OCI-LY7 (cell line): ENCODE data around the gene RCHY1. TPM values are rescaled to one million over a fixed set of nuclear protein-coding genes. Genes with fewer than 3 reads are reported as not detected.
"Not testable (repeated sequence)": the region's sequence is repeated elsewhere in the genome, so short reads cannot be mapped to it uniquely, and the experiment has no call there.

Source experiments
- BruUV-seq: library from RNA; stranded (reverse); fragments of 400-500 nt; replicated peaks from 2 replicates; lab custom pipeline; 2021; lab: Mats Ljungman, UMichigan
- CTCF ChIA-PET: fragments of 300-600 bp; sonication (Branson Sonifier 250); formaldehyde crosslinking; loops from one replicate; lab custom pipeline; 2022; ENCODE audit warnings: antibody characterized with exemption; ENCODE audit not compliant: unreplicated experiment; lab: Charles Lee
- POLR2A ChIA-PET: fragments of 300-600 bp; sonication (Branson Sonifier 250); formaldehyde crosslinking; loops from one replicate; lab custom pipeline; 2022; ENCODE audit warnings: antibody characterized with exemption; lab: Charles Lee
- DNase-seq: peaks from one replicate; pipeline ENCODE4 v3.0.0-alpha.2; 2015; ENCODE audit warnings: low spot score
- H2AFZ ChIP-seq: fragments of 200-600 bp; sonication (generic), shearing (Covaris generic); 2 replicates; pipeline ENCODE4 v1.6.1; 2014; ENCODE audit warnings: mild to moderate bottlenecking, antibody characterized with exemption, low read length, moderate library complexity
- H3K27ac ChIP-seq: fragments of 200-600 bp; sonication (generic); 2 replicates; pipeline ENCODE4 v1.5.1; 2014; ENCODE audit warnings: mixed run types, low read depth, mild to moderate bottlenecking, moderate library complexity, low read length, inconsistent platforms; ENCODE audit not compliant: poor library complexity, severe bottlenecking
- H3K36me3 ChIP-seq: fragments of 200-600 bp; sonication (generic); 2 replicates; pipeline ENCODE4 v1.6.1; 2014; ENCODE audit warnings: mild to moderate bottlenecking, antibody characterized with exemption, low read length, moderate library complexity, mixed read lengths; ENCODE audit not compliant: insufficient read depth
- H3K4me1 ChIP-seq: fragments of 200-600 bp; sonication (generic); 2 replicates; pipeline ENCODE4 v1.5.1; 2014; ENCODE audit warnings: mild to moderate bottlenecking, low read length; ENCODE audit not compliant: insufficient read depth, poor library complexity, severe bottlenecking
- H3K4me2 ChIP-seq: fragments of 200-600 bp; sonication (generic); 2 replicates; pipeline ENCODE4 v1.6.1; 2014; ENCODE audit warnings: mild to moderate bottlenecking, low read length
- H3K4me3 ChIP-seq: fragments of 200-600 bp; sonication (generic); 2 replicates; pipeline ENCODE4 v1.5.1; 2014; ENCODE audit warnings: mild to moderate bottlenecking, low read depth, low read length; ENCODE audit not compliant: poor library complexity, severe bottlenecking
- H3K79me2 ChIP-seq: fragments of 200-600 bp; sonication (generic); 2 replicates; pipeline ENCODE4 v1.6.1; 2016; ENCODE audit warnings: low read depth, mild to moderate bottlenecking, low read length, moderate library complexity, mixed read lengths; ENCODE audit not compliant: insufficient read depth
- H3K9me2 ChIP-seq: fragments of 200-600 bp; sonication (generic); 2 replicates; pipeline ENCODE4 v1.6.1; 2016; ENCODE audit warnings: mild to moderate bottlenecking, low read length, mixed read lengths; ENCODE audit not compliant: insufficient read depth
- H3K9me3 ChIP-seq: fragments of 200-600 bp; sonication (generic); 2 replicates; pipeline ENCODE4 v1.6.1; 2014; ENCODE audit warnings: mild to moderate bottlenecking, mixed run types, low read length, mixed read lengths
- H4K20me1 ChIP-seq: fragments of 200-600 bp; sonication (generic); 2 replicates; pipeline ENCODE4 v1.6.1; 2014; ENCODE audit warnings: mild to moderate bottlenecking, antibody characterized with exemption, low read length, moderate library complexity, mixed read lengths; ENCODE audit not compliant: insufficient read depth
- EZH2phosphoT487 ChIP-seq: fragments of 200-600 bp; sonication (generic); IDR thresholded peaks from 2 replicates; pipeline ENCODE4 v1.6.1; 2018; ENCODE audit warnings: low read depth, borderline replicate concordance, mild to moderate bottlenecking, mixed run types, antibody characterized with exemption, low read length, moderate library complexity, mixed read lengths
- intact Hi-C: fragments of 100-400 bp; cut with micrococcal nuclease; formaldehyde crosslinking; loops from one replicate; pipeline ENCODE4 v1.10.0; 2022; ENCODE audit not compliant: unreplicated experiment
- total RNA-seq, 2 experiments: library from RNA; depleted of rRNA in 1 of 2; stranded (reverse); fragments of >200 nt in 1 of 2; shearing (Covaris generic) in 1 of 2; gene quantifications; 2 replicates each; pipeline ENCODE4 v1.2.3, GENCODE V29; 2014 to 2022
- TF ChIP-seq, protein P1 (sequence below): fragments of 200-600 bp; sonication (generic); conservative IDR thresholded peaks from 2 replicates; pipeline ENCODE4 v1.5.1; 2014; ENCODE audit warnings: mild to moderate bottlenecking, antibody characterized with exemption, low read length, moderate library complexity, mixed read lengths

The RCHY1 gene
- total RNA-seq, 2 experiments from 2014 or later, result 9.2 to 25.5 TPM

DNA sequence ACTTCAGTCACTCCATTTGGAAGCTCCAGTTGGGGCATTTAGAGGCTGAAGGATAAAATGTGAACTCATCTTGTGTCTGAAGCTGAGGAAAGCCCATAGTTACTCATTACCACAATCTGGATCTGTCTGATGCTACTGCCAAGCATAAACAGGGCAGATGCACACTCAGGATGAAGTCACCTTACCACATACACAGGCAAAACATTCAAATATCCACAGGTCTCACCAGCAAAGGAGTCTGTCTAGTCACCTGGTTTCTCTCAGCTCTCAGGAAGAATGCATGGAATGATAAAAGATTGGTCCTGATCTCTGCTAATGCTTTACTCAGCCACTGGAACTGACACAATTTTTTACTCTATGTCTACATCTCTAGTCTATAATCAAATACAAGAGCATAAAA is 28.6 kb upstream of the RCHY1 start:
- Histone ChIP-seq H3K4me2 (no peak overlapping the region), H3K36me3 (0 out of 2 replicates have a peak, but pooled peaks cover 3% of the 10 kb centered on the region), H4K20me1 (no peaks in the 10 kb centered on the region), H3K4me1 (no peaks in the 10 kb centered on the region), H3K79me2 (no peaks in the 10 kb centered on the region), H3K27ac (no peak overlapping the region), H3K9me3 (no peaks in the 10 kb centered on the region), H2AFZ (no peak overlapping the region), H3K4me3 (no peak overlapping the region), H3K9me2 (no peaks in the 10 kb centered on the region)
- TF ChIP-seq, protein P1, sequence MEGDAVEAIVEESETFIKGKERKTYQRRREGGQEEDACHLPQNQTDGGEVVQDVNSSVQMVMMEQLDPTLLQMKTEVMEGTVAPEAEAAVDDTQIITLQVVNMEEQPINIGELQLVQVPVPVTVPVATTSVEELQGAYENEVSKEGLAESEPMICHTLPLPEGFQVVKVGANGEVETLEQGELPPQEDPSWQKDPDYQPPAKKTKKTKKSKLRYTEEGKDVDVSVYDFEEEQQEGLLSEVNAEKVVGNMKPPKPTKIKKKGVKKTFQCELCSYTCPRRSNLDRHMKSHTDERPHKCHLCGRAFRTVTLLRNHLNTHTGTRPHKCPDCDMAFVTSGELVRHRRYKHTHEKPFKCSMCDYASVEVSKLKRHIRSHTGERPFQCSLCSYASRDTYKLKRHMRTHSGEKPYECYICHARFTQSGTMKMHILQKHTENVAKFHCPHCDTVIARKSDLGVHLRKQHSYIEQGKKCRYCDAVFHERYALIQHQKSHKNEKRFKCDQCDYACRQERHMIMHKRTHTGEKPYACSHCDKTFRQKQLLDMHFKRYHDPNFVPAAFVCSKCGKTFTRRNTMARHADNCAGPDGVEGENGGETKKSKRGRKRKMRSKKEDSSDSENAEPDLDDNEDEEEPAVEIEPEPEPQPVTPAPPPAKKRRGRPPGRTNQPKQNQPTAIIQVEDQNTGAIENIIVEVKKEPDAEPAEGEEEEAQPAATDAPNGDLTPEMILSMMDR, result no peak
- TF ChIP-seq EZH2phosphoT487, result no peak
- DNase-seq, result no peak
- ChIA-PET CTCF (no interaction called here), POLR2A (interaction anchor here (0.6 kb wide), 1 partner anchor 453 kb away, joined by 3 read pairs; no protein-coding TSS in a partner anchor)
- no TSS peak for BruUV-seq
- intact Hi-C loops, result no loop called here

DNA sequence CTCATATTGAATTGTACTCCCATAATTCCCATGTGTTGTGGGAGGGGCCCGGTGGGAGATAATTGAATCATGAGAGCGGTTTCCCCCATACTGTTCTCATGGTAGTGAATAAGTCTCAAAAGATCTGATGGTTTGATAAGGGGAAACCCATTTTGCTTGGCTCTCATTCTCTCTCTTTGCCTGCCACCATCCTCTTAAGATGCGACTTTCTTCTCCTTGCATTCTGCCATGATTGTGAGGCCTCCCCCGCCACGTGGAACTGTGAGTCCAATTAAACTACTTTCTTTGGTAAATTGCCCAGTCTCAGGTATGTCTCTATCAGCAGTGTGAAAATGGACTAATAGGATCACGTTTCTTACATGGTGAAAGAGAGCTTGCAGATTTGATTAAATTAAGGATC is 23.1 kb upstream of the RCHY1 start:
- DNase-seq, H3K4me3 ChIP-seq, H3K27ac ChIP-seq, H3K9me3 ChIP-seq, intact Hi-C loops, H3K4me2 ChIP-seq, H3K4me1 ChIP-seq, H3K79me2 ChIP-seq, H2AFZ ChIP-seq, BruUV-seq, CTCF ChIA-PET, H3K36me3 ChIP-seq, H3K9me2 ChIP-seq, H4K20me1 ChIP-seq: not testable (repeated sequence)
- POLR2A ChIA-PET, result interaction anchor here (0.7 to 0.9 kb wide), 2 partner anchors 211 to 226 kb away, joined by 3 to 4 read pairs; no protein-coding TSS in a partner anchor

DNA sequence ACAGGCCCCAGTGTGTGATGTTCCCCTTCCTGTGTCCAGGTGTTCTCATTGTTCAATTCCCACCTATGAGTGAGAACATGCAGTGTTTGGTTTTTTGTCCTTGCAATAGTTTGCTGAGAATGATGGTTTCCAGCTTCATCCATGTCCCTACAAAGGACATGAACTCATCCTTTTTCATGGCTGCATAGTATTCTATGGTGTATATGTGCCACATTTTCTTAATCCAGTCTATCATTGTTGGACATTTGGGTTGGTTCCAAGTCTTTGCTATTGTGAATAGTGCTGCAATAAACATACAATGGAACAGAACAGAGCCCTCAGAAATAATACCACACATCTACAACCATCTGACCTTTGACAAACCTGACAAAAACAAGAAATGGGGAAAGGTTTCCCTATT is 19.7 kb upstream of the RCHY1 start:
- intact Hi-C loops, DNase-seq, POLR2A ChIA-PET: not testable (repeated sequence)

DNA sequence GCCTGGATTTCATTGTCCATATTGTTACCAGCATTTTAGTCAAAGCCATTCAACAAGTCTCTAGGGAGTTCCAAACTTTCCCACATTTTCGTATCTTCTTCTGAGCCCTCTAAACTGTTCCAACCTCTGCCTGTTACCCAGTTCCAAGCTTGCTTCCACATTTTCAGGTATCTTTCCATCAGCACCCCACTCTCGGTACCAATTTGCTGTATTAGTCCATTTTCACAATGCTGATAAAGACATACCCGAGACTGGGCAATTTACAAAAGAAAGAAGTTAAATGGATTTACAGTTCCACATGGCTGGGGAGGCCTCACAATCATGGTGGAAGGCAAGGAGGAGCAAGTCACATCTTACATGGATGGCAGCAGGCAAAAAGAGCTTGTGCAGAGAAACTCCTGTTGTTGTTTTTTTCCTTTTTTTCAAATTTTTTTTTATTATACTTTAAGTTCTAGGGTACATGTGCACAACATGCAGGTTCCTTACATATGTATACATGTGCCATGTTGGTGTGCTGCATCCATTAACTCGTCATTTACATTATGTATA is 19.2 kb upstream of the RCHY1 start:
- intact Hi-C loops, H3K4me2 ChIP-seq, H3K9me2 ChIP-seq, H2AFZ ChIP-seq, H3K79me2 ChIP-seq, H3K4me1 ChIP-seq, DNase-seq, H4K20me1 ChIP-seq, CTCF ChIA-PET, H3K27ac ChIP-seq, BruUV-seq, H3K4me3 ChIP-seq, POLR2A ChIA-PET: not testable (repeated sequence)
- peaks cover 13% of the 10 kb centered on the region; the same call in 1 of the 2 replicates for H3K9me3 ChIP-seq
- peaks cover 44% of the 10 kb centered on the region for H3K36me3 ChIP-seq

More for the DNA sequence above, 19.7 kb upstream of the RCHY1 start:
- H3K4me2 ChIP-seq, BruUV-seq, H3K27ac ChIP-seq, H3K79me2 ChIP-seq, H3K9me2 ChIP-seq, H2AFZ ChIP-seq, CTCF ChIA-PET, H3K4me3 ChIP-seq, H4K20me1 ChIP-seq, H3K4me1 ChIP-seq: not testable (repeated sequence)
- Histone ChIP-seq H3K9me3 (peaks cover 13% of the 10 kb centered on the region; the same call in 1 of the 2 replicates), H3K36me3 (peaks cover 40% of the 10 kb centered on the region)

DNA sequence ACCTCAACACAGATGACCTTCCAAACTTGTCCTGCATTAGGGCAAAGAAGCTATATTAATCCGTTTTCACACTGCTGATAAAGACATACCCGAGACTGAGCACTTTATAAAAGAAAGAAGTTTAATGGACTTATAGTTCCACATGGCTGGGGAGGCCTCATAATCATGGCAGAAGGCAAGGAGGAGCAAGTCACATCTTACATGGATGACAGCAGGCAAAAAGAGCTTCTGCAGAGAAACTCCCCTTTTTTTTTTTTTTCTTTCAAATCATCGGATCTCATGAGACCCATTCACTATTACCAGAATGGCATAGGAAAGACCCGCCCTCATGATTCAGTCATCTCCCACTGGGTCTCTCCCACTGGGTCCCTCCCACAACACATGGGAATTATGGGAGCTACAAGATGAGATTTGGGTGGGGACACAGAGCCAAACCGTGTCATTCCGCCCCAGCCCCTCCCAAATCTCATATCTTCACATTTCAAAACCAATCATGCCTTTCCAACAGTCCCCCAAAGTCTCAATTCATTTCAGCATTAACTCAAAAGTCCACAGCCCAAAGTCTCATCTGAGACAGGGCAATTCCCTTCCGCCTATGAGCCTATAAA is 17.4 kb upstream of the RCHY1 start:
- H4K20me1 ChIP-seq, H3K9me2 ChIP-seq, H2AFZ ChIP-seq, H3K4me1 ChIP-seq, H3K79me2 ChIP-seq, DNase-seq, H3K27ac ChIP-seq, intact Hi-C loops, H3K4me2 ChIP-seq, CTCF ChIA-PET, H3K4me3 ChIP-seq, BruUV-seq: not testable (repeated sequence)
- POLR2A ChIA-PET, result interaction anchor here (0.7 to 1.3 kb wide), 3 partner anchors 16 to 1663 kb away, joined by 3 to 5 read pairs (median 4); no protein-coding TSS in a partner anchor
- Histone ChIP-seq H3K9me3 (peaks cover 13% of the 10 kb centered on the region; the same call in 1 of the 2 replicates), H3K36me3 (peaks cover 62% of the 10 kb centered on the region)
